OCI-LY7 (cell line): ENCODE data around the gene NOXO1. TPM values are rescaled to one million over a fixed set of nuclear protein-coding genes. Genes with fewer than 3 reads are reported as not detected.

ENCODE experiments used
- BruUV-seq: library from RNA; stranded (reverse); fragments of 400-500 nt; replicated peaks from 2 replicates; lab custom pipeline; 2021; lab: Mats Ljungman, UMichigan
- CTCF ChIA-PET: fragments of 300-600 bp; sonication (Branson Sonifier 250); formaldehyde crosslinking; loops from one replicate; lab custom pipeline; 2022; ENCODE audit warnings: antibody characterized with exemption; ENCODE audit not compliant: unreplicated experiment; lab: Charles Lee
- POLR2A ChIA-PET: fragments of 300-600 bp; sonication (Branson Sonifier 250); formaldehyde crosslinking; loops from one replicate; lab custom pipeline; 2022; ENCODE audit warnings: antibody characterized with exemption; lab: Charles Lee
- DNase-seq: peaks from one replicate; pipeline ENCODE4 v3.0.0-alpha.2; 2015; ENCODE audit warnings: low spot score
- H2AFZ ChIP-seq: fragments of 200-600 bp; sonication (generic), shearing (Covaris generic); 2 replicates; pipeline ENCODE4 v1.6.1; 2014; ENCODE audit warnings: mild to moderate bottlenecking, antibody characterized with exemption, low read length, moderate library complexity
- H3K27ac ChIP-seq: fragments of 200-600 bp; sonication (generic); 2 replicates; pipeline ENCODE4 v1.5.1; 2014; ENCODE audit warnings: mixed run types, low read depth, mild to moderate bottlenecking, moderate library complexity, low read length, inconsistent platforms; ENCODE audit not compliant: poor library complexity, severe bottlenecking
- H3K36me3 ChIP-seq: fragments of 200-600 bp; sonication (generic); 2 replicates; pipeline ENCODE4 v1.6.1; 2014; ENCODE audit warnings: mild to moderate bottlenecking, antibody characterized with exemption, low read length, moderate library complexity, mixed read lengths; ENCODE audit not compliant: insufficient read depth
- H3K4me1 ChIP-seq: fragments of 200-600 bp; sonication (generic); 2 replicates; pipeline ENCODE4 v1.5.1; 2014; ENCODE audit warnings: mild to moderate bottlenecking, low read length; ENCODE audit not compliant: insufficient read depth, poor library complexity, severe bottlenecking
- H3K4me2 ChIP-seq: fragments of 200-600 bp; sonication (generic); 2 replicates; pipeline ENCODE4 v1.6.1; 2014; ENCODE audit warnings: mild to moderate bottlenecking, low read length
- H3K4me3 ChIP-seq: fragments of 200-600 bp; sonication (generic); 2 replicates; pipeline ENCODE4 v1.5.1; 2014; ENCODE audit warnings: mild to moderate bottlenecking, low read depth, low read length; ENCODE audit not compliant: poor library complexity, severe bottlenecking
- H3K79me2 ChIP-seq: fragments of 200-600 bp; sonication (generic); 2 replicates; pipeline ENCODE4 v1.6.1; 2016; ENCODE audit warnings: low read depth, mild to moderate bottlenecking, low read length, moderate library complexity, mixed read lengths; ENCODE audit not compliant: insufficient read depth
- H3K9me2 ChIP-seq: fragments of 200-600 bp; sonication (generic); 2 replicates; pipeline ENCODE4 v1.6.1; 2016; ENCODE audit warnings: mild to moderate bottlenecking, low read length, mixed read lengths; ENCODE audit not compliant: insufficient read depth
- H3K9me3 ChIP-seq: fragments of 200-600 bp; sonication (generic); 2 replicates; pipeline ENCODE4 v1.6.1; 2014; ENCODE audit warnings: mild to moderate bottlenecking, mixed run types, low read length, mixed read lengths
- H4K20me1 ChIP-seq: fragments of 200-600 bp; sonication (generic); 2 replicates; pipeline ENCODE4 v1.6.1; 2014; ENCODE audit warnings: mild to moderate bottlenecking, antibody characterized with exemption, low read length, moderate library complexity, mixed read lengths; ENCODE audit not compliant: insufficient read depth
- EZH2phosphoT487 ChIP-seq: fragments of 200-600 bp; sonication (generic); IDR thresholded peaks from 2 replicates; pipeline ENCODE4 v1.6.1; 2018; ENCODE audit warnings: low read depth, borderline replicate concordance, mild to moderate bottlenecking, mixed run types, antibody characterized with exemption, low read length, moderate library complexity, mixed read lengths
- intact Hi-C: fragments of 100-400 bp; cut with micrococcal nuclease; formaldehyde crosslinking; loops from one replicate; pipeline ENCODE4 v1.10.0; 2022; ENCODE audit not compliant: unreplicated experiment
- total RNA-seq, 2 experiments: library from RNA; depleted of rRNA in 1 of 2; stranded (reverse); fragments of >200 nt in 1 of 2; shearing (Covaris generic) in 1 of 2; gene quantifications; 2 replicates each; pipeline ENCODE4 v1.2.3, GENCODE V29; 2014 to 2022
- TF ChIP-seq, protein P1 (sequence below): fragments of 200-600 bp; sonication (generic); conservative IDR thresholded peaks from 2 replicates; pipeline ENCODE4 v1.5.1; 2014; ENCODE audit warnings: mild to moderate bottlenecking, antibody characterized with exemption, low read length, moderate library complexity, mixed read lengths

The NOXO1 gene
- total RNA-seq, 2 experiments from 2014 or later: 0.22 to 0.30 TPM

DNA sequence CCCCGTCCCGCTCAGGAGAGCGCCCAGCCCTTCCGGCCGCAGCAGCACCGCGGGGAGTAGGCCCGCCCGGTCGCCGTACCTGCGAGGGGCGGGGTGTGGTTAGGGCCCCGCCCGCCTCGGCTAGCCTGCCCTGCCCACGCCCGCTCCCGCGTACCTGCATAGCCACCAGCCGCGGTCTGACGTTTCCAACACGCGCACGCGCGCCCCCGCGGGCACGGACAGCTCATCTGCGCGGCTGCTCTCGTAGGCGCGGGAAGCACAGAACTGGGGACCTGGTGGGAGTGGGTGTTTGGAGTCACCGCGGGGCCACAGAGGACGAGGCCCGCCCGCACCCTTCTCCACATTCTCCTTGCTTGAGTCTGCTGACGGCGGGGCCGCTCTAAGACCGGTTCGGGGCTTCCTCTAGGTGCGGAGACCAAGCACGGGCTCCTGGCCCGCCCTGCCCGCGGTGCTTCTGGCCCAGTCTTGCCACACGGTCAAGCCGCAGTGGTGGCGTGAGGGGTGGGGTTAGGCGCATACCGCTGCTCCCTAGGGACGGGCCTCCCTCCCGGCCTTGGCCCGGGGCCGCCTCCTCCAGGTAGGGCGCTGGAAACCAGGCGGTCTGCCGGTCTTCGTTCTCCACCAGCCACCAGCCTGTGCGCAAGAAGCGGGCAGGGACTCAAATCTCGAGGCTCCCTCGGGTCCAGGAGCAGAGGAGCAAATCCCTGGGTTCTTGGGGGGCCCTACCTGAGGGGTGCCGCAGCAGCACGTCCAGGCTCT, 1.8 kb downstream of the NOXO1 start:
- Histone ChIP-seq H4K20me1 (no peaks in the 10 kb centered on the region), H2AFZ (no peak overlapping the region), H3K4me3 (no peak overlapping the region), H3K9me2 (no peaks in the 10 kb centered on the region), H3K27ac (no peak overlapping the region), H3K36me3 (peaks cover 48% of the 10 kb centered on the region), H3K4me2 (no peak overlapping the region), H3K79me2 (no peaks in the 10 kb centered on the region), H3K4me1 (peaks cover 4% of the 10 kb centered on the region), H3K9me3 (no peaks in the 10 kb centered on the region)
- no peak for DNase-seq
- intact Hi-C loops: no loop called here
- BruUV-seq: no TSS peak
- TF ChIP-seq, protein P1, sequence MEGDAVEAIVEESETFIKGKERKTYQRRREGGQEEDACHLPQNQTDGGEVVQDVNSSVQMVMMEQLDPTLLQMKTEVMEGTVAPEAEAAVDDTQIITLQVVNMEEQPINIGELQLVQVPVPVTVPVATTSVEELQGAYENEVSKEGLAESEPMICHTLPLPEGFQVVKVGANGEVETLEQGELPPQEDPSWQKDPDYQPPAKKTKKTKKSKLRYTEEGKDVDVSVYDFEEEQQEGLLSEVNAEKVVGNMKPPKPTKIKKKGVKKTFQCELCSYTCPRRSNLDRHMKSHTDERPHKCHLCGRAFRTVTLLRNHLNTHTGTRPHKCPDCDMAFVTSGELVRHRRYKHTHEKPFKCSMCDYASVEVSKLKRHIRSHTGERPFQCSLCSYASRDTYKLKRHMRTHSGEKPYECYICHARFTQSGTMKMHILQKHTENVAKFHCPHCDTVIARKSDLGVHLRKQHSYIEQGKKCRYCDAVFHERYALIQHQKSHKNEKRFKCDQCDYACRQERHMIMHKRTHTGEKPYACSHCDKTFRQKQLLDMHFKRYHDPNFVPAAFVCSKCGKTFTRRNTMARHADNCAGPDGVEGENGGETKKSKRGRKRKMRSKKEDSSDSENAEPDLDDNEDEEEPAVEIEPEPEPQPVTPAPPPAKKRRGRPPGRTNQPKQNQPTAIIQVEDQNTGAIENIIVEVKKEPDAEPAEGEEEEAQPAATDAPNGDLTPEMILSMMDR: no peak
- no peak for TF ChIP-seq EZH2phosphoT487
- ChIA-PET CTCF (no interaction called here), POLR2A (no interaction called here)

DNA sequence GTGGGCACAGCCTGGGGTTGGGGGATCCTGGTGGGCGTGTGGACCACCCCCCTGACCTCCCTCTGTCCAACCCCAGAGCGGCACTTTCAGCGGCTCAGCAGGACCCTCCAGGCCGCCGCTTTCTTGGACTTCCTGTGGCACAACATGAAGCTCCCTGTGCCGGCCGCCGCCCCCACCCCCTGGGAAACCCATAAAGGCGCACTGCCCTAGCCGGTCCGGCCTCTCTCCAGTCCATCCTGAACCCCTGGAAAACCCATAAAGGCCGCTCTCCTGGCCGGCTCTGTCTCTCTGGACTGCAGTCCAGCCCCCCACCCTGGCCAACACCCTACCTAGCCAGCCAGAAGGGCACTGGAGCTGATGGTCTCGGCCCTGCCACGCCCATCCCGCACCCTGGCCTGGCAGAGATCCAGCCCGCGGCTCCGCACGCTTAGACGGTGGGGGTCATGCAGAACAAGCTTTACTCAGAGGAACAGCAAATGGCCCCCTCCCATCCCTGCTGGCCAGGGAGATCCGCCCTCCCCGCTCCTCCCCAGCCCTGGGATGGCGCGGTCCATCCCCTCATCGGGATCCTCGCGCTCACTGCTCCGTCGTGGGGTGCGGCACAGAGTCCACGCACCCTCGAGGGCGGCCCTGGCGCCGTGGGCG, 2.7 kb downstream of the NOXO1 start:
- TF ChIP-seq, protein P1: no peak
- no peak for TF ChIP-seq EZH2phosphoT487
- POLR2A ChIA-PET: no interaction called here
- intact Hi-C loops: no loop called here
- peaks cover 4% of the 10 kb centered on the region for H3K4me1 ChIP-seq
- CTCF ChIA-PET: no interaction called here
- H3K27ac ChIP-seq: no peak overlapping the region
- H3K79me2 ChIP-seq: peaks cover 3% of the 10 kb centered on the region
- BruUV-seq: no TSS peak
- H3K9me2 ChIP-seq: no peaks in the 10 kb centered on the region
- no peaks in the 10 kb centered on the region for H4K20me1 ChIP-seq
- peaks cover 54% of the 10 kb centered on the region for H3K36me3 ChIP-seq
- no peaks in the 10 kb centered on the region for H3K9me3 ChIP-seq
- H3K4me3 ChIP-seq: no peak overlapping the region
- no peak overlapping the region for H3K4me2 ChIP-seq
- DNase-seq: no peak
- no peak overlapping the region for H2AFZ ChIP-seq

DNA sequence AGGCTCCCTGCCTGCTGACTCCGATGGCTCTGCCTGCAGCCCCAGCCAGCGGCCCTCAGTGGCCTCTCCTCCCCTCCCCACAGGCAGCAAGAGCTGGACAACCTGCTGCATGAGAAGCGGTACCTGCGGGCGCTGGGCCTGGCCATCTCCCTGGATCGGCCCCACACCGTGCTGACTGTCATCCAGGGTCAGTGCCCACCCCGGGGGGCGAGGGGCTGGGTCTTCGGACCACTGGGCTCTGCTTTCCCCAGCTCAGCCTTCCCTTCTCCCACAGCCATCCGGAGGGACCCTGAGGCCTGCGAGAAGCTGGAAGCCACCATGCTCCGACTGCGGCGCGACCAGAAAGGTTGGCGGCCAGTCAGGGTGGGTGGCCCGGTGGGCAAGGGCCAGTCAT, 3.4 kb downstream of the NOXO1 start:
- H3K9me3 ChIP-seq: no peaks in the 10 kb centered on the region
- CTCF ChIA-PET: no interaction called here
- H3K9me2 ChIP-seq: no peaks in the 10 kb centered on the region
- DNase-seq: no peak
- TF ChIP-seq EZH2phosphoT487: no peak
- TF ChIP-seq, protein P1: no peak
- H3K79me2 ChIP-seq: peaks cover 11% of the 10 kb centered on the region
- H4K20me1 ChIP-seq: no peaks in the 10 kb centered on the region
- POLR2A ChIA-PET: no interaction called here
- H3K4me3 ChIP-seq: no peak overlapping the region
- H2AFZ ChIP-seq: no peak overlapping the region
- H3K36me3 ChIP-seq: peaks cover 54% of the 10 kb centered on the region
- no peak overlapping the region for H3K27ac ChIP-seq
- TSS peak; percentile 51 for BruUV-seq
- peaks cover 7% of the 10 kb centered on the region for H3K4me1 ChIP-seq
- no peak overlapping the region for H3K4me2 ChIP-seq
- intact Hi-C loops: no loop called here
